Measurements from ENCODE around the gene PSMD1.

PSMD1 gene

GRCh38 chr2:231204146-231204545, 147.5 kb downstream of the PSMD1 start:
- no peak overlapping the region for H3K9ac ChIP-seq
- no peaks in the 10 kb centered on the region for H3K36me3 ChIP-seq (ENCODE audit: insufficient read depth)
- no peaks in the 10 kb centered on the region for H3K79me2 ChIP-seq (ENCODE audit: insufficient read depth, low read depth)
- no peak overlapping the region for H3K4me3 ChIP-seq (IDR thresholded peaks at IDR 0.05; ENCODE audit: insufficient read depth, low read depth, low read length)
- no peak overlapping the region for H3K4me2 ChIP-seq
- no peak overlapping the region for H3K27ac ChIP-seq
- H2AFZ ChIP-seq (ENCODE audit: low read depth) = no peak overlapping the region
- peaks cover 5% of the 10 kb centered on the region for H3K4me1 ChIP-seq (ENCODE audit: low read depth, poor library complexity, severe bottlenecking)
- TF ChIP-seq CTCF (conservative IDR thresholded peaks at IDR 0.05; ENCODE audit: low read depth, low read length) = no peak
- H4K20me1 ChIP-seq (ENCODE audit: insufficient read depth) = no peaks in the 10 kb centered on the region
- no peaks in the 10 kb centered on the region for H3K27me3 ChIP-seq (ENCODE audit: insufficient read depth, low read depth)

GRCh38 chr2:231204581-231204980, 147.9 kb downstream of the PSMD1 start:
- no peak for TF ChIP-seq CTCF (conservative IDR thresholded peaks at IDR 0.05; ENCODE audit: low read depth, low read length)
- no peaks in the 10 kb centered on the region for H3K79me2 ChIP-seq (ENCODE audit: insufficient read depth, low read depth)
- H3K27ac ChIP-seq = no peak overlapping the region
- H4K20me1 ChIP-seq (ENCODE audit: insufficient read depth) = no peaks in the 10 kb centered on the region
- H3K36me3 ChIP-seq (ENCODE audit: insufficient read depth) = no peaks in the 10 kb centered on the region
- no peaks in the 10 kb centered on the region for H3K27me3 ChIP-seq (ENCODE audit: insufficient read depth, low read depth)
- no peak overlapping the region for H3K4me2 ChIP-seq
- no peak overlapping the region for H2AFZ ChIP-seq (ENCODE audit: low read depth)
- no peak overlapping the region for H3K9ac ChIP-seq
- H3K4me1 ChIP-seq (ENCODE audit: low read depth, poor library complexity, severe bottlenecking) = peaks cover 5% of the 10 kb centered on the region
- H3K4me3 ChIP-seq (IDR thresholded peaks at IDR 0.05; ENCODE audit: insufficient read depth, low read depth, low read length) = no peak overlapping the region

- no peak overlapping the region for H2AFZ ChIP-seq (ENCODE audit: low read depth)
- H3K9ac ChIP-seq = no peak overlapping the region
- TF ChIP-seq CTCF (conservative IDR thresholded peaks at IDR 0.05; ENCODE audit: low read depth, low read length) = no peak
- H3K27me3 ChIP-seq (ENCODE audit: insufficient read depth, low read depth) = no peaks in the 10 kb centered on the region
- H4K20me1 ChIP-seq (ENCODE audit: insufficient read depth) = no peaks in the 10 kb centered on the region
- peaks cover 5% of the 10 kb centered on the region for H3K4me1 ChIP-seq (ENCODE audit: low read depth, poor library complexity, severe bottlenecking)
- H3K36me3 ChIP-seq (ENCODE audit: insufficient read depth) = no peaks in the 10 kb centered on the region
- H3K4me2 ChIP-seq = no peak overlapping the region
- no peaks in the 10 kb centered on the region for H3K79me2 ChIP-seq (ENCODE audit: insufficient read depth, low read depth)
- H3K4me3 ChIP-seq (IDR thresholded peaks at IDR 0.05; ENCODE audit: insufficient read depth, low read depth, low read length) = no peak overlapping the region
- no peak overlapping the region for H3K27ac ChIP-seq
Observed at GRCh38 chr2:231207734-231208133, 151.1 kb downstream of the PSMD1 start.

GRCh38 chr2:231210782-231211181, 154.1 kb downstream of the PSMD1 start:
- Histone ChIP-seq H4K20me1 (ENCODE audit: insufficient read depth) (no peaks in the 10 kb centered on the region), H3K4me3 (IDR thresholded peaks at IDR 0.05; ENCODE audit: insufficient read depth, low read depth, low read length) (no peak overlapping the region), H3K27me3 (ENCODE audit: insufficient read depth, low read depth) (no peaks in the 10 kb centered on the region), H3K4me2 (no peak overlapping the region), H3K79me2 (ENCODE audit: insufficient read depth, low read depth) (no peaks in the 10 kb centered on the region), H3K4me1 (ENCODE audit: low read depth, poor library complexity, severe bottlenecking) (peaks cover 5% of the 10 kb centered on the region), H3K9ac (no peak overlapping the region), H3K27ac (no peak overlapping the region), H3K36me3 (ENCODE audit: insufficient read depth) (no peaks in the 10 kb centered on the region), H2AFZ (ENCODE audit: low read depth) (no peak overlapping the region)
- no peak for TF ChIP-seq CTCF (conservative IDR thresholded peaks at IDR 0.05; ENCODE audit: low read depth, low read length)

Data from KMS-11 (cell line).